PFSK-1 (cell line): ENCODE data around the gene CMBL.

Experiments used
- POLR2AphosphoS5 ChIP-seq: IDR thresholded peaks from 2 replicates; pipeline ENCODE4 v1.6.1; 2012; ENCODE audit warnings: low read depth, mild to moderate bottlenecking, control low read depth, low read length, moderate library complexity
- REST ChIP-seq, 2 experiments: IDR thresholded peaks; 2 replicates each; pipeline versions ENCODE4 v1.6.1 to v1.8.0; 2011 to 2012; ENCODE audit warnings: low read depth in 2 of 2, low read length in 2 of 2, control low read depth in 1 of 2, inconsistent platforms in 1 of 2, mild to moderate bottlenecking in 1 of 2, moderate library complexity in 1 of 2; ENCODE audit not compliant: insufficient read depth in 1 of 2
- TAF1 ChIP-seq: IDR thresholded peaks from 2 replicates; pipeline ENCODE4 v1.6.1; 2012; ENCODE audit warnings: low read length, control low read depth, borderline replicate concordance; ENCODE audit not compliant: insufficient read depth

GRCh38 chr5:10315824-10316509 is 8.3 kb upstream of the CMBL start:
- no peak for TF ChIP-seq REST (IDR thresholded peaks at IDR 0.05; ENCODE audit: insufficient read depth in 1 of 2, low read depth in 2 of 2, low read length in 2 of 2)
- no peak for TF ChIP-seq TAF1
- no peak for TF ChIP-seq POLR2AphosphoS5
